Mesodermal cell (in vitro differentiated cells): ENCODE results near the gene ATG2A.

Experiments used
- H3K27ac ChIP-seq: 2 replicates; pipeline ENCODE4 v1.7.0; 2013; ENCODE audit warnings: mild to moderate bottlenecking, low read depth, low read length, moderate library complexity; ENCODE audit not compliant: severe bottlenecking
- H3K36me3 ChIP-seq: 2 replicates; pipeline ENCODE4 v1.7.1; 2013; ENCODE audit warnings: mild to moderate bottlenecking, low read length, moderate library complexity; ENCODE audit not compliant: control insufficient read depth, insufficient read depth
- H3K4me1 ChIP-seq: one replicate; pipeline ENCODE4 v1.7.1; 2013; ENCODE audit warnings: mild to moderate bottlenecking, low read length; ENCODE audit not compliant: insufficient read depth, control insufficient read depth, poor library complexity, severe bottlenecking
- H3K4me3 ChIP-seq: 2 replicates; pipeline ENCODE4 v1.7.0; 2013; ENCODE audit warnings: low read length, control low read depth, mild to moderate bottlenecking; ENCODE audit not compliant: insufficient read depth, poor library complexity, severe bottlenecking; ENCODE audit errors: extremely low read depth
- H3K9me3 ChIP-seq: 2 replicates; pipeline ENCODE4 v1.7.1; 2013; ENCODE audit warnings: mild to moderate bottlenecking, low read length, moderate library complexity; ENCODE audit not compliant: control insufficient read depth
- WGBS, 2 experiments: methylation state at CpG; one replicate each; pipeline ENCODE4 v1.1.5; 2013; ENCODE audit warnings: missing lambda C conversion rate in 2 of 2; ENCODE audit not compliant: insufficient coverage in 2 of 2; 5-methylcytosine and 5-hydroxymethylcytosine counted together

Gene ATG2A

DNA sequence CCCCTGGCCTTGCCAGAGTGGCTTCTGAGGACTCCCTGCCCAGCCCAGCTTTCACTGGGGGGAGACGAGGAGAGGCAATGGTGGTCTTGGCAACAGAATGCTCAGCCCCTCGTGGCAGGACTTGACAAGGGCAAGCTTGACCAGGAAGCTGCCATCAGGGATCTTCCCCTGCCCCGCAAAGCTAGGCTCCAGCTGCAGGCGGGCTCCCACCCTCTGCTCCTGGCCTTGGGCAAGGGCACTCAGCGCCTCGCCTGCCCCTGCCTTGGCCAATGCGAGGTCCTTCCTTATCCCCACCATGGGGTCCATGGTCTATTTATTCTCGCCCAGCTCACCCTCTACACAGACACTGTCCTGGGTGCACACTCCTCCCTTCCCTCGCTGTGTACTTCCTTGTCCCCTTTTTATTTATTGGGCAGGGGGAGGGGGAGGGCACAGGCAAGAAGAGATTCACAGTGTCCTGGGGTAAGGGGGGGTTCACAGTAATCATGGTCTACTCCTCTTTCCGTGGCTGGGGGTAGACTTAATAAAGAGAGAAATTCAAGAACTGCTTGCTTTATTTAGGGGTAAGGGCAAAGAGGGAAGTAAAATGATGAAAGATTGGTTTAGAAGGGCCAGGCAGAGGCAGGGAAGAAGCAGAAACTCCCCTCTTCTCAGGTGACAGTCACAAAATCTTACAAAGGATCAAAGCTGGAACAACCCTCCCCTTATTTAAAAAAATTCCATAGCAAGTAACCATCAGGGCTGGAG is 17.1 kb upstream of the ATG2A start:
- 94 to 100% methylated on average over 5 to 8 of the region's 10 CpGs for WGBS, 2 experiments
- H3K4me3 ChIP-seq = no peak overlapping the region
- no peak overlapping the region for H3K27ac ChIP-seq
- H3K4me1 ChIP-seq = peaks cover 23% of the 10 kb centered on the region
- no peaks in the 10 kb centered on the region for H3K9me3 ChIP-seq
- peaks cover 40% of the 10 kb centered on the region for H3K36me3 ChIP-seq

DNA sequence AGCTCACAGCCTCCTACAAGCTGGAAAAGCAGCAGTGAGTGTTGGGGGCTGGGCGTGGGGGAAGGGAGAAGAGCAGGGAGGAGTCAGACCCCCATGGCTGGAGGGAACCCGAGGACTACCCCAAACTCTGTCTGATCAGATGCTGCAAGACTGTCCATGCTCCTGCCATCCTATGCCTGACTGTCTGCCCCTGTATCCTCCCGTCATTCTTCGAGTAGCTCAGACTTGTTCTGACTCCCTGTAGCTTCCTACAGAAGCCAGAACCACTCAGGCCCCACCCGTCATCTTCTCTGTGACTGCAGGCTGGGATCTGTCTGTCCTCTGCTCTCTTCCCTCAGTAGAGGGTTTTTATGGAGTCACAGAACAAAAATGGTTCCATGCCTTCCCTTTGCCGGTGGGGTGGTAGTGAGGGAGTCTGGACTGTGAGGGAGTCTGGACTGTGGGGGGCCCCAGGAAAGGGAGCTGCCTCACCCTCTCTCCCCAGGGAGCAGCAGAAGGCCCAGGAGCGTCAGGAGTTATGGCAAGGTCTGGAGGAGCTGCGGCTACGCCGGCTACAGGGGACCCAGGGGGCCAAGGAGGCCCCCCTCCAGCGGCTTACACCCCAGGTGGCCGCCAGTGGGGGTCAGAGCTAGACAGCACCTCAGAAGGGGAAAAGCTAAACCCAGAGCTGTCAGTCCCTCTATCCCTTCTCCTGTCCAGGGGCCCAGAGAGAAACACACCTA is 16.4 kb upstream of the ATG2A start:
- peaks cover 41% of the 10 kb centered on the region for H3K36me3 ChIP-seq
- H3K4me3 ChIP-seq = no peak overlapping the region
- H3K27ac ChIP-seq = no peak overlapping the region
- WGBS, 2 experiments = 94% methylated on average over 4 to 11 of the region's 12 CpGs
- no peaks in the 10 kb centered on the region for H3K9me3 ChIP-seq
- peaks cover 23% of the 10 kb centered on the region for H3K4me1 ChIP-seq

DNA sequence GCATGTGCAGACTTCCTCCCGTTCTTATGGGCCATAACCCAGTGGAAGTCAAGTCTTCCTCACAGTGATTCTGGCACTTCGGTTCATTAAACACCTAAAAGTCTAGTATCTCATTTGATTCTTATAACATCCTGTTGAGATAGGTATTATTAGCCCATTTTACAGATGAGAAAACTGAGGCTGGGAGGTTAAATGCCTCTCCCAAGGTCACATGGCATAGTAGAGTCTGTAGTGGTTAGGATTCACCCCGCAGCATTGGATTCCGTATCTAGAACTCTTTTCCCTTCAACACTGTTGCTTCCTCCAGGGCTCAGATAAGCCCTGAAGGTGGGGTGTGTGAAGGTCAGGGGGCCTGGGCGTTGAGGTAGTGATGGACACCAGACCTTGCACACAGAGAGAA is 15.3 kb upstream of the ATG2A start:
- H3K36me3 ChIP-seq = peaks cover 44% of the 10 kb centered on the region

DNA sequence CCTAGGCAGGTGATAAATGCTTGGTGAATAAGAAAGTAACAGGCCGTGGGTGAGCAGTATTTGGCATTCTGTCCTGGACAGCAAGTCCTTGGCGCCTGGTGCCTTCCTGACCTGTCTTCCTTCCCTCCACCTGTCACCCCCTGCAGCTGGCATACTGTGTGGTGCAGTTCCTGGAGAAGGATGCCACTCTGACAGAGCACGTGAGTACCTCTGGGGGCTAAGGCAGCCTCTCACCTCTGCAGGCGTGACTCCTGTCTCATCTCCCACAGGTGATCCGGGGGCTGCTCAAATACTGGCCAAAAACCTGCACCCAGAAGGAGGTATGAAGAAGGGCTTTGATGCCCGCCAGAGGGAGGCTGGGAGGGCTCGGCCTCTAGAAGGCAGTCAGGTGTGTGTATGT is 14.3 kb upstream of the ATG2A start:
- 90 to 94% methylated on average over 3 to 5 of the region's 7 CpGs for whole genome bisulfite sequencing, 2 experiments
- H3K27ac ChIP-seq = no peak overlapping the region
- peaks cover 18% of the 10 kb centered on the region for H3K4me1 ChIP-seq
- H3K36me3 ChIP-seq = peaks cover 44% of the 10 kb centered on the region
- no peaks in the 10 kb centered on the region for H3K9me3 ChIP-seq
- H3K4me3 ChIP-seq = no peak overlapping the region

More for the DNA sequence above, 15.3 kb upstream of the ATG2A start:
- Histone ChIP-seq H3K4me1 (peaks cover 23% of the 10 kb centered on the region), H3K9me3 (no peaks in the 10 kb centered on the region), H3K4me3 (no peak overlapping the region), H3K27ac (no peak overlapping the region)
- WGBS, 2 experiments = 89 to 100% methylated on average over 2 of the region's 5 CpGs

DNA sequence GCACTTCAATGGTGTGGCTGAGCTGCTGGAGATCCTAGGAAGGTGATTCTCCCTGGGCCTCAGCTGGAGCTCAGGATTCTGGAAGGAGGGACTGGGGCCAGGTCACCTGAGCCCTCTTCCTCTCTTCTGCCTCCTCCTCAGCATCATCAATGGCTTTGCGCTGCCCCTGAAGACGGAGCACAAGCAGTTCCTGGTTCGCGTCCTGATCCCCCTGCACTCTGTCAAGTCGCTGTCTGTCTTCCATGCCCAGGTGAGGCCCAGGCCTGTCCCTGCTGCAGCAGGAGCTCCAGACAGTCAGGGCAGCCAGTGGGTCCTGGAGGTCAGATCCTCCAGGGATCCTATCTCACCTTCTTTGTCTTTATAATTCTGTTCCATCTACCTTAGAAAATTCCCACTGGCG is 13.3 kb upstream of the ATG2A start:
- H3K27ac ChIP-seq = no peak overlapping the region
- H3K9me3 ChIP-seq = no peaks in the 10 kb centered on the region
- H3K4me1 ChIP-seq = peaks cover 14% of the 10 kb centered on the region
- H3K36me3 ChIP-seq = peaks cover 44% of the 10 kb centered on the region
- WGBS, 2 experiments = 94 to 95% methylated on average over 6 of the region's 6 CpGs
- H3K4me3 ChIP-seq = no peak overlapping the region

DNA sequence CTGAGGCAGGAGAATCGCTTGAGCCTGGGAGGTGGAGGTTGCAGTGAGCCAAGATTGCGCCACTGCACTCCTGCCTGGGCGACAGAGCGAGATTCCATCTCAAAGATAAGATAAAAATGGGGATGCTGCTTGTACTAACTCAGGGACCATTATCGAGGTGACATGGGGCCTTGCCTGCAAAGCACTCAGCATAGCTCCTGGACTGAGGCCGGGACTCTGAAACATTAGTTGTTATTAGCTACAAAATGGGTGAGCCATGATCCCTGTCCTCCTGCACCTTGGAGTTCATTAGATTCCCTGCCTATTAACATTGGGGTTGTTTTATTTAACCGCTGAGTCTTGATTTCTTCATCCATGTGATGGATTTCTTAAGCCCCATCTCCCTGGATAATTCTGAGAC is 12.6 kb upstream of the ATG2A start:
- Histone ChIP-seq H3K27ac (no peak overlapping the region), H3K4me3 (no peak overlapping the region), H3K9me3 (no peaks in the 10 kb centered on the region), H3K36me3 (peaks cover 44% of the 10 kb centered on the region), H3K4me1 (peaks cover 16% of the 10 kb centered on the region)
- 93 to 95% methylated on average over 5 to 7 of the region's 7 CpGs for WGBS, 2 experiments

DNA sequence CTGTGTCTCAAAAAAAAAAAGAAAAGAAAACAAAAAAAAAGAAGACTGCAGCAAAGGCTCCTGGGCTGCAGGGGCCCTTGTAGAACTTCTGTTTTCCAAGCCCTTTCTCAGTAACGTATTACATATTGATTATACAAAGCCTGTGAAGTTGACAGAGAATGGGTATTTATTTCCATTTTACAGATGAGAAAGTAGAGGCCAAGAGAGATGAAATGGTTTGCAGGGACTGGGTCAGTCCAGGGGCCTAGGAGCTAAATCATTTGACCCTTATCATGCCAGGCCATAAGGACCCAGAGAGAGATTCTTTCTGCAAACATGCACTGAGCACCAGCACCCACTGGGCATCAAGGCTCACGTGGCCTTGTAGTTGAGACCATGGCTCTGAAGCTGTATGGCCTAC is 11.9 kb upstream of the ATG2A start:
- Histone ChIP-seq H3K27ac (no peak overlapping the region), H3K4me3 (no peak overlapping the region), H3K4me1 (peaks cover 13% of the 10 kb centered on the region), H3K9me3 (no peaks in the 10 kb centered on the region), H3K36me3 (peaks cover 43% of the 10 kb centered on the region)
- WGBS, 2 experiments = 100% methylated on average over 1 of the region's 2 CpGs

DNA sequence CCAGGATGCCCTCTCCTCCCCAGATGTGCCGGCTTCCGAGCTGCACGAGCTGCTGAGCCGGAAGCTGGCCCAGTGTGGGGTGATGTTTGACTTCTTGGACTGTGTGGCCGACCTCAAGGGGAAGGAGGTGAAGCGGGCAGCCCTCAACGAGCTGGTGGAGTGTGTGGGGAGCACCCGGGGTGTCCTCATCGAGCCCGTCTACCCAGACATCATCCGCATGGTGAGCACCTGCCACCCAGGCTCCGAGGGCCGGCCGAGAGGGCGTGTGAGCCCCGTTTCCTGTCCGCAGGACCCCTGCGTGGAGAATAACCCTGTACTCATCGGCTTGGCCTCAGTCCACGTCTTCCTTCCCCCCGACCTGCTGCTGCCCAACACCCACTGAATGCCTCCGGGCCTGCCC is 9.7 kb upstream of the ATG2A start:
- Histone ChIP-seq H3K4me1 (peaks cover 13% of the 10 kb centered on the region), H3K4me3 (no peak overlapping the region), H3K36me3 (peaks cover 23% of the 10 kb centered on the region), H3K9me3 (no peaks in the 10 kb centered on the region), H3K27ac (no peak overlapping the region)
- 92 to 94% methylated on average over 19 to 22 of the region's 22 CpGs for WGBS, 2 experiments

DNA sequence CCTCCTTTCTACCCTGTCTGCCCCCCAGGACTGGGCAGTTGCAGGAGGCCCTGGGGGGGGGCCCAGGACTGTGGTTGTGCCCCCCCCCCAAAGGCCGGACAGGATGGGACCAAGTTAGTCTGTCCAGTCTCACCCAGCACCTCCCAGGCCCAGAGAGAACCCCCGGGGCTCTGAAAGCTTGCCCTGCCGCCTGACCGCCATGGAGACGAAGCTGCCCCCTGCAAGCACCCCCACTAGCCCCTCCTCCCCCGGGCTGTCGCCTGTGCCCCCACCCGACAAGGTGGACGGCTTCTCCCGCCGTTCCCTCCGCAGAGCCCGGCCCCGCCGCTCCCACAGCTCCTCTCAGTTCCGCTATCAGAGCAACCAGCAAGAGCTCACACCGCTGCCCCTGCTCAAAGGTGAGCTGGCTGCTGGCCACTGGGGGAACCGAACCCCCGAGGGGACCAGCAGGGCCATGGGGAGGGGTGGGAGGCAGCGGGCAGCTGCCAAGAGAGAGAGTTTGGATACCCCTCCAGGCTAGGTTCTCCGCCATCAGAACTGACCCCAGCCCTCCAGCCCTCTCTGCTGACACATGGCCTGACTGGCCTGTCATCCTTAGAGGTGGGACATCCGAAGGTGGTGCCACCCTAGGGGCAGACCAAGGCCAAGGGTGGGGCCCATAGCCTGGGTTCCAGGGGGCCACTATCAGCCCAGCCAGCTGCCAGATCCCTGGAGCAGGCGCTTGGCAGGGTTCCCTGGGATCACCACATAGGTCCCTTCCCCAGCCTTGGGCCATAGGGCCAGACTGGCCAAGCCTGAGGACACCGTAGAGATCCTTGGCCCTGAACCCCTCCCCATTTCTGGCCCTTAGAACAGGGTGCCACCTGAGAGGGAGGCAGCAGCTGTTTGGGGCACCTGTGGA is 8.8 kb upstream of the ATG2A start:
- no peaks in the 10 kb centered on the region for H3K9me3 ChIP-seq
- peaks cover 14% of the 10 kb centered on the region for H3K36me3 ChIP-seq
- peak overlapping the region; percentile 82 for H3K4me3 ChIP-seq
- WGBS, 2 experiments = 82 to 91% methylated on average over 7 to 11 of the region's 24 CpGs
- peaks cover 13% of the 10 kb centered on the region for H3K4me1 ChIP-seq
- no peak overlapping the region for H3K27ac ChIP-seq

DNA sequence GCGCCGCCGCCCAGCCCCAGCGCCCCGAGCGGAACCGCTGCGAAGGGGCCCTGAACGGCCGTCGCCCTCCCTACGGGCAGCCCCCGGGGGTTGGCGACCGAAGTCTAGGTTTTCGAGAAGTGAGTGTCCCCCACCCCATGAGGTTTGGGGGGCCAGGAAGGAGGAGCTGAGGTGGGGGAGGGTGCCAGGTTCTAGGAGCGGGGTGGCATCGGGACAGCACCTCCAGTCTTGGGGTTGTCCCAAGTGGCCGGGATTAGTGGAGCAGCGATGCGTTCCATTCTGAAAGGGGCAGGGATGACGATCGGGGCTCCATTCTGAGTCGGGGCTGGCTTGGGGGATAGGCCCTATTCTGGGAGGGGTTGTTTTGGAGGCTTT is 7.9 kb upstream of the ATG2A start:
- Histone ChIP-seq H3K4me3 (peak overlapping the region; percentile 82), H3K9me3 (no peaks in the 10 kb centered on the region), H3K4me1 (peaks cover 13% of the 10 kb centered on the region), H3K36me3 (peaks cover 5% of the 10 kb centered on the region), H3K27ac (no peak overlapping the region)
- WGBS, 2 experiments = 0 to 2% methylated on average over 10 to 20 of the region's 24 CpGs
